ENCODE measurements around the gene CDKAL1. TPM values are rescaled to one million over a fixed set of nuclear protein-coding genes. Genes with fewer than 3 reads are reported as not detected.

Gene CDKAL1
- polyA plus RNA-seq, 2 of the 4 experiments (the other 2 are of a cell fraction): 4.7 to 8.3 TPM

DNA sequence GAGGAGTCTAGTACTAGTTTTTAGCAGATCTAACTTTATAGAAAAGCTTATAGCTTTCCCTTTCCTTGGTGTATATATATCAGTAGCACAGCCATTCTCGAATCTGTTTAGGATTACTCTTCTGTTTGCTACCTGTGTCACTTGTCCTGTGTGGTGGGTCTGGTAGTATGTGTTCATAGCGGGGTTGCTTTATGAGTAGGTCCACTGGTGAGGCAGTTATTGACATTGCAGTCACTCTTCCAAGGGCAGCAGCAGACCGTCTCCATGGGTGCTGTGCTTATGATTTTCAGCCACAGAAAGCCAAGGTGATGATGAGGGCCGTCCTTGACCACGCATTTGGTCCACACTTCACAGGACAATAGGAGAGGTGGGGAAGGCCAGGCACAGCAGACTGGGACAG, 171.5 kb downstream of the CDKAL1 start (continued):
- TF ChIP-seq, protein P1, sequence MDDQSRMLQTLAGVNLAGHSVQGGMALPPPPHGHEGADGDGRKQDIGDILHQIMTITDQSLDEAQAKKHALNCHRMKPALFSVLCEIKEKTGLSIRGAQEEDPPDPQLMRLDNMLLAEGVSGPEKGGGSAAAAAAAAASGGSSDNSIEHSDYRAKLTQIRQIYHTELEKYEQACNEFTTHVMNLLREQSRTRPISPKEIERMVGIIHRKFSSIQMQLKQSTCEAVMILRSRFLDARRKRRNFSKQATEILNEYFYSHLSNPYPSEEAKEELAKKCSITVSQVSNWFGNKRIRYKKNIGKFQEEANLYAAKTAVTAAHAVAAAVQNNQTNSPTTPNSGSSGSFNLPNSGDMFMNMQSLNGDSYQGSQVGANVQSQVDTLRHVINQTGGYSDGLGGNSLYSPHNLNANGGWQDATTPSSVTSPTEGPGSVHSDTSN (IDR thresholded peaks at IDR 0.05): no peak

DNA sequence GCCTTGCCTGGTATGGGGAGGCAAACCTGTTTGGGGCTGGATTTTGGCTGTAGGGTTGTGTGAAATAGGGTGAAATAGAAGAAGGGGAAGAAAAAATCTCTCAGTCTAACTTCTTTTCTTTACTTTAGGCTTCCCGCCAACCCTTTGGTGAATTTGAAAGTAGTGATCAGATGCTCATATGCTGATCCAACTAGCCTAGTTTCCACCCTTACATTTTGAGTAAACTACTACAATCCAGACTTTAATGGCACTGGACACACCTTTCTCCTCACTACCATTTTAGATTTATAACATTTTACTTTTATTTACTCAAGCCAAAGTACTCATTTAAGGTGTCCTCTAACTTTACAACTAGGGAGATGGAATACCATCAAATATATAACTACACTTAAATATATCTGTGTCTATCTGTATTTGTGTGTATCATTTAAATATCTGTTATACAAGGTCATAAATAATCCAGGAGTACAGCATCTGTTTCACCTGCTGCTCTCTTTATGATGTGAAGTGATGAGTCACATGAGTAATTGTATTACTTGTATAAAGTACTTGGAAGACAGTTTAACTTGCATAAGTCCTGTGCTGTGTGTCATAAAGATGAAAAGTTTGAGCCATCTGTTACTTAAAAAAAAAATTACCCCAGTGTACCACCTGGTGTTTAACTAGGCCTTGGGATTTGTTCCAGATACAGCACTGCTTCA, 172.1 kb downstream of the CDKAL1 start:
- Histone ChIP-seq H3K4me2 (peak overlapping the region; percentile 62), H3K27ac (peak overlapping the region; percentile 41 to 62; a peak in 5 of 6 replicates), H3K4me1 (peaks cover 42% of the 10 kb centered on the region), H3K4me3 (no peak overlapping the region), H3K9me3 (no peaks in the 10 kb centered on the region)
- FAIRE-seq (no peak), DNase-seq (ENCODE audit: low read depth in 1 of 2, low spot score in 1 of 2) (peak in 1 of 2 experiments; percentile 33), ATAC-seq (peak; percentile 37 to 59; a peak in 4 of 6 replicates)
- POLR2A ChIA-PET: no interaction called here
- WGBS (ENCODE audit: missing lambda C conversion rate): 81% methylated on average over 1 of the region's 1 CpG
- CTCF ChIA-PET: no interaction called here
- TF ChIP-seq FOSL2 (IDR thresholded peaks at IDR 0.05): 0 out of 2 replicates have a peak, but pooled peaks have one; percentile 10
- TF ChIP-seq FOSL2 (CRISPR knock-in tag; IDR thresholded peaks at IDR 0.05): peak; percentile 61
- TF ChIP-seq ZSCAN20 (CRISPR knock-in tag; IDR thresholded peaks at IDR 0.05): no peak
- TF ChIP-seq, protein P2, sequence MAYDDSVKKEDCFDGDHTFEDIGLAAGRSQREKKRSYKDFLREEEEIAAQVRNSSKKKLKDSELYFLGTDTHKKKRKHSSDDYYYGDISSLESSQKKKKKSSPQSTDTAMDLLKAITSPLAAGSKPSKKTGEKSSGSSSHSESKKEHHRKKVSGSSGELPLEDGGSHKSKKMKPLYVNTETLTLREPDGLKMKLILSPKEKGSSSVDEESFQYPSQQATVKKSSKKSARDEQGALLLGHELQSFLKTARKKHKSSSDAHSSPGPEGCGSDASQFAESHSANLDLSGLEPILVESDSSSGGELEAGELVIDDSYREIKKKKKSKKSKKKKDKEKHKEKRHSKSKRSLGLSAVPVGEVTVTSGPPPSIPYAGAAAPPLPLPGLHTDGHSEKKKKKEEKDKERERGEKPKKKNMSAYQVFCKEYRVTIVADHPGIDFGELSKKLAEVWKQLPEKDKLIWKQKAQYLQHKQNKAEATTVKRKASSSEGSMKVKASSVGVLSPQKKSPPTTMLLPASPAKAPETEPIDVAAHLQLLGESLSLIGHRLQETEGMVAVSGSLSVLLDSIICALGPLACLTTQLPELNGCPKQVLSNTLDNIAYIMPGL (CRISPR knock-in tag; IDR thresholded peaks at IDR 0.05; ENCODE audit: borderline replicate concordance): no peak
- TF ChIP-seq HDAC2 (IDR thresholded peaks at IDR 0.05): no peak
- TF ChIP-seq EP300 (IDR thresholded peaks at IDR 0.05): no peak
- TF ChIP-seq ZFP36 (IDR thresholded peaks at IDR 0.05; ENCODE audit: borderline replicate concordance, partially characterized antibody): no peak
- TF ChIP-seq HEYL (CRISPR knock-in tag; IDR thresholded peaks at IDR 0.05): no peak
- peak; percentile 49 for TF ChIP-seq JUNB (IDR thresholded peaks at IDR 0.05)
- TF ChIP-seq GATA3 (IDR thresholded peaks at IDR 0.05; ENCODE audit: borderline replicate concordance): no peak

DNA sequence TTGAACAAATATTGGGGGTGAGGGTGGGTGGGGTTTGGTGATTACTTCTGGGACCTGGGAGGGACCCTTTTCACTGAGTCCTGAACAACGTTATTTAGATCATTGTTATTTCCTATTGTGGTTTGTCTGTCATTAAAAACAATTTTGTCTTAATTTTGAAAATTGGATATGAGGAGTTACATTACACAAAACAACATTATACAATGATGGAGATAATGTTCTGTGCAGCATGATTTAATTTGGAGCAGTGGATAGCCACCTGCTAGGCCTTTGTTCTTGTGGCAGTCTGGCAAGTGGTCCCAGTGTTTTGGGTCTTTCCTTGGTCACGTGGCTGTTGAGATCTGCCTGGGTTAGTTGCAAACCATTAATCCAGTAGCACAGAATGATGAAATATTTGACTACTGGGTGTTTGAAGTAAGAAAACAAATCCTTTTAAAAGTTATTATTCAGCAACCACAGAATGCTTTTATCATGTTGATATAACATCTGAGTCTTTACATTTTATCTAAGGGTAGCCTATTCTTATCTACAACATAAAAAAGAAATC, 172.8 kb downstream of the CDKAL1 start:
- WGBS (ENCODE audit: missing lambda C conversion rate): 17% methylated on average over 2 of the region's 2 CpGs
- Histone ChIP-seq H3K4me2 (peak overlapping the region; percentile 62), H3K4me3 (no peak overlapping the region), H3K27ac (peak overlapping the region; percentile 43 to 50; a peak in 4 of 6 replicates), H3K4me1 (peaks cover 49% of the 10 kb centered on the region), H3K9me3 (no peaks in the 10 kb centered on the region)
- TF ChIP-seq JUNB (IDR thresholded peaks at IDR 0.05) (peak; percentile 8; the same call in 1 of the 2 replicates), FOSL2 (IDR thresholded peaks at IDR 0.05) (no peak), FOSL2 (CRISPR knock-in tag; IDR thresholded peaks at IDR 0.05) (no peak)
- FAIRE-seq (no peak), DNase-seq (ENCODE audit: low read depth in 1 of 2, low spot score in 1 of 2) (peak in 1 of 2 experiments; percentile 18), ATAC-seq (no peak; a peak in 1 of 6 replicates)
- ChIA-PET POLR2A (no interaction called here), CTCF (no interaction called here)

DNA sequence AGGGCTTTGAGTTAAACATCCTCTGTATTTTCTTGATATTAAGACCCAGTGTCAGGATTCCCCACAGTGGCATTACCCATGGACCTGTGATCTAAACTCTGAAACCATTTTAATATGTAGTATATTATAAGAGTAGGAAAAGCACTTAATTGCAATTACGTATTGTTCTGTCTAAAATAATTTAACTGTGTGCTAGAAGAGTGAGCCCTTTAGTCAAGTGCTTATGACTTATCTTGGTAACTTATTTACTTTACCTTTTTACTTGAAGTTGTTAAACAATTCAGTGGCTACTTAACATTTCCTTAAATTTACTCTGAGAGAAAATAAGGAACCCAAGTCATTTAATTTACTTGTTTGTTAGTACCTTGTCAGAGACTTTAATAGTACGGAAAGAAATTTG, 173.6 kb downstream of the CDKAL1 start:
- CTCF ChIA-PET: no interaction called here
- DNase-seq (ENCODE audit: low read depth in 1 of 2, low spot score in 1 of 2) (no peak), ATAC-seq (no peak), FAIRE-seq (no peak)
- H3K4me2 ChIP-seq: no peak overlapping the region; the same call in 2 of the 3 replicates
- WGBS (ENCODE audit: missing lambda C conversion rate): 95% methylated on average over 2 of the region's 2 CpGs
- H3K9me3 ChIP-seq: no peaks in the 10 kb centered on the region
- H3K4me1 ChIP-seq: peaks cover 50% of the 10 kb centered on the region
- H3K4me3 ChIP-seq: no peak overlapping the region
- TF ChIP-seq, protein P3, sequence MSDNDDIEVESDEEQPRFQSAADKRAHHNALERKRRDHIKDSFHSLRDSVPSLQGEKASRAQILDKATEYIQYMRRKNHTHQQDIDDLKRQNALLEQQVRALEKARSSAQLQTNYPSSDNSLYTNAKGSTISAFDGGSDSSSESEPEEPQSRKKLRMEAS (IDR thresholded peaks at IDR 0.05): no peak
- TF ChIP-seq POLR2A (IDR thresholded peaks at IDR 0.05; ENCODE audit: low read length) (no peak), EHMT2 (IDR thresholded peaks at IDR 0.05; ENCODE audit: low read depth) (no peak), CHD2 (IDR thresholded peaks at IDR 0.05; ENCODE audit: low read length, partially characterized antibody) (no peak), NR3C1 (IDR thresholded peaks at IDR 0.05) (no peak), FOSL2 (IDR thresholded peaks at IDR 0.05) (no peak), FOSL2 (CRISPR knock-in tag; IDR thresholded peaks at IDR 0.05) (no peak), JUNB (IDR thresholded peaks at IDR 0.05) (no peak), NFE2L2 (conservative IDR thresholded peaks at IDR 0.05; ENCODE audit: low read length) (no peak), MAFK (IDR thresholded peaks at IDR 0.05; ENCODE audit: partially characterized antibody) (no peak), ZNF302 (CRISPR knock-in tag; IDR thresholded peaks at IDR 0.05) (no peak), ESRRA (IDR thresholded peaks at IDR 0.05; ENCODE audit: borderline replicate concordance, low read length) (no peak)
- TF ChIP-seq, protein P4, sequence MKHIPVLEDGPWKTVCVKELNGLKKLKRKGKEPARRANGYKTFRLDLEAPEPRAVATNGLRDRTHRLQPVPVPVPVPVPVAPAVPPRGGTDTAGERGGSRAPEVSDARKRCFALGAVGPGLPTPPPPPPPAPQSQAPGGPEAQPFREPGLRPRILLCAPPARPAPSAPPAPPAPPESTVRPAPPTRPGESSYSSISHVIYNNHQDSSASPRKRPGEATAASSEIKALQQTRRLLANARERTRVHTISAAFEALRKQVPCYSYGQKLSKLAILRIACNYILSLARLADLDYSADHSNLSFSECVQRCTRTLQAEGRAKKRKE (CRISPR knock-in tag; IDR thresholded peaks at IDR 0.05; ENCODE audit: low read depth): no peak
- TF ChIP-seq, protein P1 (IDR thresholded peaks at IDR 0.05): no peak
- POLR2A ChIA-PET: no interaction called here
- H3K27ac ChIP-seq: no peak overlapping the region; a peak in 1 of 6 replicates
